Suppressor macrophage treated with lipopolysaccharide for 1 hour (primary cell): ENCODE measurements around the gene TFAP2E.
"Not testable (repeated sequence)": the region's sequence is repeated elsewhere in the genome, so short reads cannot be mapped to it uniquely, and the experiment has no call there.

Experiments
- DNase-seq, 3 donors: peaks; one replicate each; pipeline ENCODE4 v3.0.0-alpha.2; 2020 to 2022

TFAP2E gene

GRCh38 chr1:35574655-35575415 lies 1.7 kb downstream of the TFAP2E start:
- peak in 2 of 3 donors; percentile 74 to 76 for DNase-seq

- DNase-seq, result peak in 1 of 3 donors; percentile 73
Measured at GRCh38 chr1:35575416-35575958, 2.4 kb downstream of the TFAP2E start.

DNA sequence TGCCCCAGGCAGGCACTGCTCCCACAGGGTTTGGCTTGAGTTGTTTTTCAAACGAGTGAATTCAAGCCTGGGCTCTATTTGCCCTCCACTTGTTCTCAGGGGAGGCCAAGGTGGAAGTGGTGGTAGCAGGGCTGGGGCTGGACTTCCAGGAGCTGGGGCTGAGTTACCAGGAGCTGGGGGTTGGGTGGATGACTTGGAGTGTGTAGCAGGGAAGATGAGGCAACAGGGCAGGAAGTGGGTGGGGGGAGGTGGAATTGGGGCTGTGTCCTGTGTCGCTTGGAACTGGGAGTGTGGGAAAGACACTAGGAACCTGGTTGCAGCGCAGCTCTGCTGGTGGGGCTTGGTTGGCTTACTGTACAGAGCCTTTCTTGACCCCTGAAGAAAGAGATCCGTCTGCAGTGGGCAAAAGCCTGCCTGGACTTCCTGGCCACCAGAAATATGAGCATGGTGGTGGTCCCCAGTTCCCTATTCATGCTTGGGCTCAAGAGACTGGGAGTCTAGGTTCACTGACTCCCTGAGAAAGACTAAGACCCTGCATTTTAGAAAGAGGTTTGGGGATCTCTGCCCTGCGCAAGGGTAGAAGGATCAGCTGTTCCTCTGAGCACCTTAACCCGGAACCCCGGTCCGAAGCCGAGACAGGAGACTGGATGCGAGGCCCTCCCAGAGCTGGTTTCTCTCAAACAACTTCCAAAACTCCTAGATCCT lies 3.1 kb downstream of the TFAP2E start:
- peak in 1 of 3 donors; percentile 33 for DNase-seq

- DNase-seq, result not testable (repeated sequence)
Measured at GRCh38 chr1:35576766-35577070, 3.6 kb downstream of the TFAP2E start.

DNA sequence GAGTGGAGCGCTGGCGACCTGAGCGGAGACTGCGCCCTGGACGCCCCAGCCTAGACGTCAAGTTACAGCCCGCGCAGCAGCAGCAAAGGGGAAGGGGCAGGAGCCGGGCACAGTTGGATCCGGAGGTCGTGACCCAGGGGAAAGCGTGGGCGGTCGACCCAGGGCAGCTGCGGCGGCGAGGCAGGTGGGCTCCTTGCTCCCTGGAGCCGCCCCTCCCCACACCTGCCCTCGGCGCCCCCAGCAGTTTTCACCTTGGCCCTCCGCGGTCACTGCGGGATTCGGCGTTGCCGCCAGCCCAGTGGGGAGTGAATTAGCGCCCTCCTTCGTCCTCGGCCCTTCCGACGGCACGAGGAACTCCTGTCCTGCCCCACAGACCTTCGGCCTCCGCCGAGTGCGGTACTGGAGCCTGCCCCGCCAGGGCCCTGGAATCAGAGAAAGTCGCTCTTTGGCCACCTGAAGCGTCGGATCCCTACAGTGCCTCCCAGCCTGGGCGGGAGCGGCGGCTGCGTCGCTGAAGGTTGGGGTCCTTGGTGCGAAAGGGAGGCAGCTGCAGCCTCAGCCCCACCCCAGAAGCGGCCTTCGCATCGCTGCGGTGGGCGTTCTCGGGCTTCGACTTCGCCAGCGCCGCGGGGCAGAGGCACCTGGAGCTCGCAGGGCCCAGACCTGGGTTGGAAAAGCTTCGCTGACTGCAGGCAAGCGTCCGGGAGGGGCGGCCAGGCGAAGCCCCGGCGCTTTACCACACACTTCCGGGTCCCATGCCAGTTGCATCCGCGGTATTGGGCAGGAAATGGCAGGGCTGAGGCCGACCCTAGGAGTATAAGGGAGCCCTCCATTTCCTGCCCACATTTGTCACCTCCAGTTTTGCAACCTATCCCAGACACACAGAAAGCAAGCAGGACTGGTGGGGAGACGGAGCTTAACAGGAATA lies 4.2 kb downstream of the TFAP2E start:
- peak in 1 of 3 donors; percentile 47 for DNase-seq

DNA sequence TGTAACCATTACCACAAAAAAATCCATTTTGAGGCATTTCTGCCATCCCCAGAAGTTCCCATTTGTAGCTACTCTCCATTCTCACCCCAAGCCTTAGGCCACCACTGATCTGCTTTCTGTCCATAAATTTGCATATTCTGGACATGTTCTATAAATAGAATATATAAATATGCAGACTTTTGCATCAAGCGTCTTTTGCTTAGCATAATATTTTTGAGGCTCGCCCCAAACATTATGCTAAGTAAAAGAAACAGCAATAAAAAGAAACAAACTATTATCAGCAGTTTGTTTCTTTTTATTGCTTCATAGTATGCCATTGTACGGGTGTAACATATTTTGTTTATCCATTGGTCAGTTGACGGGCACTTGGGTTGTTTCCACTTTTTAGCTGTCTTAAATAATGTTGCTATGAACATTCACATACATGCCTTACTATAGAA lies 7.9 kb downstream of the TFAP2E start:
- no peak for DNase-seq

- not testable (repeated sequence) for DNase-seq
Measured at GRCh38 chr1:35581621-35582020, 8.5 kb downstream of the TFAP2E start.

DNA sequence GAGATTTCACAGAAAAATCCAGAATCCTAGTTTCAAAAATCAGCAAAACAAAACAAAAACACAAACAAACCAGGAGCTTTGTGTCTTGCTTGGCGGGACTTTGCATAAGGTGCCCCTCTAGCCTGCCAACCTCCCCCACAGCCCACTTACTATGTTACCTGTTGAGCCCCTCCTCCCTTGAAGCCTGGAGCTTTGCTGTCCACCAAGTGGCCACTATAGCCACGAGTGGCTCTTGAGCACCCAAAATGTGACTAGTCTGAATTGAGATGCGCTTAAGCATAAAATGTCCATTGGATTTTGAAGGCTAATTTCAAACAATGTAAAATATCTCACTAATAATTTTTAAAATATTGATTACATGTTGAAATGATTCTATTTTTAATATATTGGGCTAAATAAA lies 12.2 kb downstream of the TFAP2E start:
- no peak for DNase-seq

- not testable (repeated sequence) for DNase-seq
Measured at GRCh38 chr1:35585805-35586204, 12.7 kb downstream of the TFAP2E start.

GRCh38 chr1:35586808-35587207 lies 13.7 kb downstream of the TFAP2E start:
- no peak for DNase-seq

GRCh38 chr1:35587736-35588135 lies 14.6 kb downstream of the TFAP2E start:
- DNase-seq, result no peak

GRCh38 chr1:35588197-35588910 lies 15.2 kb downstream of the TFAP2E start:
- no peak for DNase-seq

DNA sequence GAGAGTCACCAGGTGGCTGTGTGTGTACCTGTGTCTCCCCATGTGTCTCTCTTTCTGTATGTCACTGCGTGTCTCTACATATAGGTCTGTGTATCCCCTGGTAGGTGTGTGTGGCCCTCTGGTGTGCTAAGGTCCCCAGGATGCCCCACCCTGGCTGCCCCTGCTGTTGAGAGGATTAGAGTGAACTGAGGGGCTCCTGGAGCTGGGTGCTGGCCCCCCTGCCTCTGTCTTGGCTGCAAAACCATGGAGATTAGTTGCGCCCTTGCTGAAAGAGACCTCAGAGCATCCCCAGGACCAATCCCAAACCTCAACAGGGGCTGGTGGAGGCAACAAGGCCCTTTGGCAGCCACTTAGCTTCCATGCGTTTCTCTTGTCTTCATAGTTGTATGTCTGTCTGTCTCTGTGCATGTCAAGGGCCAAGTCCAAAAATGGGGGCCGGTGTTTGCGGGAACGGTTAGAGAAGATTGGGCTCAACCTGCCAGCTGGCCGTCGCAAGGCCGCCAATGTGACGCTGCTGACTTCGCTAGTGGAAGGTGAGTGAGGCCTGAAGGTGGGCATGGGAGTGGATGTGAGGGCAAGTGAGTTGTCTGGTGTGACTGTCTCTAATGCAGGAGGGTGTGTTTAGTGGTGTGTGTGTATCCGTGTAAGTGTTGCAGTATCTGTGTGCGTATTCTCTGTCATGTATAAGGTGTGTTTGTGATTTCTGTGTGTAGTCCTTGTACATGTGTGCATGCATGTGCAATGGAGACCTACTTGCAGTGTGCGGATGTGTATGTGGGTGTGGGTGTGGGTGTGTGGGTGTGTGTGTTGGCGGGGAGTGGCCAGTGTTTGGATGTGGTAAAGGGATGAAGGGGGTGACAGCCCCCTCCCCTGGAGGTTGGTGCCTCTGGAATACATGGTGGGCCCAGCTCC lies 16.7 kb downstream of the TFAP2E start:
- DNase-seq, result no peak

DNA sequence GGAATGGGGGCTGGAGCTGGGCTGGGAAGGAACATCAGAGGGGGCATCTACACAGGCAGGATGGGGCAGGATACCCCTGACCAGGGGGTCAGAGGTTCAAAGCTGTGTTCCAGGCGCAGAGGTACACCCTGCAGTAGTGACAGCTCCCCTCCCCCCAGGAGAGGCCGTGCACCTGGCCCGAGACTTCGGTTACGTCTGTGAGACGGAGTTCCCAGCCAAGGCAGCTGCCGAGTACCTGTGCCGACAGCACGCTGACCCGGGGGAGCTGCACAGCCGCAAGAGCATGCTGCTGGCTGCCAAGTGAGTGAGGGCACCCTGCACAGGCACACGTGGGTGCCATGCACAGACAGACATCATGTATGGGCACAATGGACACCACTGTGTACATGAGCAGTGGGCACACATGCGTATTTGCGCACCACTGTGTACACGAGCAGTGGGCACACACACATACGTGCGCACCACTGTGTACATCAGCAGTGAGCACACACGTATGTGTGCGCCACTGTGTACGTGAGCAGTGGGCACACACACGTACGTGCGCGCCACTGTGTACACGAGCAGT lies 17.4 kb downstream of the TFAP2E start:
- no peak for DNase-seq

- DNase-seq, result no peak
Measured at GRCh38 chr1:35591211-35591610, 18.1 kb downstream of the TFAP2E start.

GRCh38 chr1:35592991-35593769 lies 20.1 kb downstream of the TFAP2E start:
- peak; percentile 43 to 47 (median 44) for DNase-seq

DNA sequence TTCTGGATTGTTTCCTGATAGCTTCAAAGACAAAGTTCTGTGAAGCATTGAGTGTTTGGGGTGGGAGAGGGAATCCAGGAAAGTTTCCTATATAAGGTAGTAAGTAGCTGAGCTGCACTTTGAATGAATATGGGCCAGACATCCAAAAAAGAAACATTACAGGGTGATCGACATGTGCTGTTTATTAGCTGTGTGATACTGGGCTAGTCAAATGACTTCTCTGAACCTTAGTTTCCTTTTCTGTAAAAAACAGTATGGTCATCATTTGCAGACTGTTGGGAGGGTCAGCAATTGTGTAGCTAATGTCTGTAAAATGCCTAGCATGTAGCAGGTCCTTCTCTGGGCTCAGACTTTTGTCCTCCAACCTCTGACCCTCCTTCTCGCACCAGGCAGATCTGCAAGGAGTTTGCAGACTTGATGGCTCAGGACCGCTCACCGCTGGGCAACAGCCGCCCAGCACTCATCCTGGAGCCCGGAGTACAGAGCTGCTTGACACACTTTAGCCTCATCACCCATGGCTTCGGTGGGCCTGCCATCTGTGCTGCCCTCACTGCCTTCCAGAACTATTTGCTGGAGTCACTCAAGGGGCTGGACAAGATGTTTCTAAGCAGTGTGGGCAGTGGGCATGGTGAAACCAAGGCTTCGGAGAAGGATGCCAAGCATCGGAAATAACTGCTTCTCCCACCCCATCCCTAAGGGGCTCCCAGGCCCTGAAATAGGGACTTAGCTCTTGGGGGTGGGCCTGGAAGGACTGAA lies 21.1 kb downstream of the TFAP2E start:
- DNase-seq, result no peak

DNA sequence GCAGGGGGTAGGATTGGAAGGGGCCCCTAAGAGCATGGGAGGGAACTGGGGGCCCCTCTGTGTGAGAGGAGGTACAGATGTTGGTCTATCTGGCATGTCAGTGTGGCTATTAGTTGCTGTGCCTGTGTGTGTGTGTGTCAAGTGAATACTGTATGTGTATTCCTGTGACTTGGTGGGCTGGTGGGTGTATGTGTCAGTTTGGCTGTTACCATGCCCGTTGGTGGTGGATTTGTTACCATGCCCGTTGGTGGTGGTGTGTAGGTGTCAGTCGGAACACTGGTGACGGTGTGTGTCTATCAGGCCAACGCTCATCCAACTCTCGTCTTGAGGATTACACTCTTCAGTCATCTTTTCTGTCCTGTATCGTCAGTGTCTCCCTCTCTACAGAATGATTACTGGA lies 22.6 kb downstream of the TFAP2E start:
- DNase-seq, result no peak

- no peak for DNase-seq
Measured at GRCh38 chr1:35597870-35598269, 24.8 kb downstream of the TFAP2E start.
